HG03025 (cell line): ENCODE measurements around the gene PTGER1.

Source experiments
- ATAC-seq: cut with Tn5 transposase; IDR thresholded peaks from one replicate; pipeline ENCODE4 v1.9.1; 2021; ENCODE audit warnings: mild to moderate bottlenecking, moderate library complexity; ENCODE audit not compliant: unreplicated experiment, low FRiP score

PTGER1 gene

DNA sequence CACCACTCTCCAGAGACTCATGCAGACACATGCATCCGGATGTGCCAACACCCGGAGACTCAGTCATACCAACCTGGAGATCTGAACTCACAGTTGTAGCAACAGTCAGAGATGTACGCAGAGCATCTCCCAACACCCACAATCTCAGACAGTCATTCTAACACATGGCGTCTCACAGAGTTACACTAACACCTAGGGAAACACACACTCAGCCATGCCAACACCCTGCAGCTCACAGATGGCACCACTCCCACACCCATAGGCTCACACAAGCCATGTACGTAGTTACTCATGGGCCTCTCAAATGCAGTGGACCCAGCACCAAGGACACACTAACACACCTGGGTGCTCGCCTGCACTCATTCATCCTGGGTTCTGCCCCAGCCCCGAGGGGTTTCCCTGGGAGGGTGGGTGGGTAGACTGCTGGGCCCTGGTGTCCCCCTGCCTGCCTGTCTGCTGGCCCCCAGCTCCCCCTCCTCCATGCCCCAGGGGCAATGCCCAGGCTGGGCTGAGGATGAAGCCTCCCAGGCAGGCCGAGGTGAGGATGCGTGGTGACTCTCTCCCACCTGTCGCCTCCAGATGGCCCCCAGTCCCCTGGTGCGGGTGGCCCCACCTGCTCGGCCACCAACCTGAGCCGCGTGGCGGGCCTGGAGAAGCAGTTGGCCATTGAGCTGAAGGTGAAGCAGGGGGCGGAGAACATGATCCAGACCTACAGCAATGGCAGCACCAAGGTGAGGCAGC is 32.1 kb downstream of the PTGER1 start:
- no peak for ATAC-seq

DNA sequence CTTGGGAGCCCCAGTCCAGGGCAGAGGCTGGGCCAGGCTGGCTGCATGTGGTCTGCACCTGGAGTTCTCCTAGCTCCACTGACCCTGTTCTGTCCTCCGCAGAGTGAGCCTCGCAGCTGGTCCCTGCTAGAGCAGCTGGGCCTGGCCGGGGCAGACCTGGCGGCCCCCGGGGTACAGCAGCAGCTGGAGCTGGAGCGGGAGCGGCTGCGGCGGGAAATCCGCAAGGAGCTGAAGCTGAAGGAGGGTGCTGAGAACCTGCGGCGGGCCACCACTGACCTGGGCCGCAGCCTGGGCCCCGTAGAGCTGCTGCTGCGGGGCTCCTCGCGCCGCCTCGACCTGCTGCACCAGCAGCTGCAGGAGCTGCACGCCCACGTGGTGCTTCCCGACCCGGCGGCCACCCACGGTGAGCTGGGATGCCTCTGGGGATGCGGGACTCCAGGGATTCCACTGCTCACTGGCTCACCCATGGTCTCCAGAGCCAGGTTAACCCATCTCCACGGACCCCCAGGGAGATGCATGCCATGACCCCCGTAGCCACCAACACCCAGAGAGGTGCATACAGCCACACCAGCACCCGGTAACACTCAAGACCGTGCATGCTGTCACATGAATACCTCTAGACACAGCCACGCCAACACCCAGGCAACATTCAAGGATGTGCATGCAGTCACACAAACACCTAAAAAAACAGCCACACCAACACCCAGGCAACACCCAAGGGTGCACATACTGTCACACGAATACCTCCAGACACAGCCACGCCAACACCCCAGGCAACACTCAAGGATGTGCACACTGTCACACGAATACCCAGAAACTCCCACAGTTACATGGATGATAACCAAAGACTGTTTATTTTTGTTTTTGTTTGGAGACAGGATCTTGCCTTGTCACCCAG is 33.9 kb downstream of the PTGER1 start:
- ATAC-seq, result no peak

- ATAC-seq, result peak; percentile 49
Observed at GRCh38 chr19:14440049-14440448, 35.1 kb downstream of the PTGER1 start.

DNA sequence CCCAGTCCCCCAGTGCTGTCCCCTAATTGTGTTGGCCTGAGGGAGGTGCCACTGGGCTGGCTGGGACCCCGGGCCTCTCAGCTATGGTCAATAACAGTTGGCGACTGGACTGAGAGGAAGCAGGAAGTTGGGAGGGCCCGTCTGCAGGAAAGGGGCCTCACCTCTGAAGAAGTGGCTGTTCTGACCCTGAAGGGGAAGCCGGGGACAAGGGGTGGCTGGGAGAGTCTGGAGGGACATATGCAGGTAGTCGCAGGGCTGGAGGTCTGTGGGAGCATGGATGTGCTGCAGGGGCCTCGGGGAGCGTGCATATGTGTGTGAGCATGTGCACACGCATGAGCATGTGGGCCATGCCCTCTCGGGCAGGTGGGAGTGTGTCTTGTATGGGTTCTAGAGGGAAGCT is 36.1 kb downstream of the PTGER1 start:
- no peak for ATAC-seq

- ATAC-seq, result no peak
Observed at GRCh38 chr19:14437578-14438140, 37.5 kb downstream of the PTGER1 start.

- ATAC-seq, result no peak
Observed at GRCh38 chr19:14435320-14436050, 39.7 kb downstream of the PTGER1 start.

DNA sequence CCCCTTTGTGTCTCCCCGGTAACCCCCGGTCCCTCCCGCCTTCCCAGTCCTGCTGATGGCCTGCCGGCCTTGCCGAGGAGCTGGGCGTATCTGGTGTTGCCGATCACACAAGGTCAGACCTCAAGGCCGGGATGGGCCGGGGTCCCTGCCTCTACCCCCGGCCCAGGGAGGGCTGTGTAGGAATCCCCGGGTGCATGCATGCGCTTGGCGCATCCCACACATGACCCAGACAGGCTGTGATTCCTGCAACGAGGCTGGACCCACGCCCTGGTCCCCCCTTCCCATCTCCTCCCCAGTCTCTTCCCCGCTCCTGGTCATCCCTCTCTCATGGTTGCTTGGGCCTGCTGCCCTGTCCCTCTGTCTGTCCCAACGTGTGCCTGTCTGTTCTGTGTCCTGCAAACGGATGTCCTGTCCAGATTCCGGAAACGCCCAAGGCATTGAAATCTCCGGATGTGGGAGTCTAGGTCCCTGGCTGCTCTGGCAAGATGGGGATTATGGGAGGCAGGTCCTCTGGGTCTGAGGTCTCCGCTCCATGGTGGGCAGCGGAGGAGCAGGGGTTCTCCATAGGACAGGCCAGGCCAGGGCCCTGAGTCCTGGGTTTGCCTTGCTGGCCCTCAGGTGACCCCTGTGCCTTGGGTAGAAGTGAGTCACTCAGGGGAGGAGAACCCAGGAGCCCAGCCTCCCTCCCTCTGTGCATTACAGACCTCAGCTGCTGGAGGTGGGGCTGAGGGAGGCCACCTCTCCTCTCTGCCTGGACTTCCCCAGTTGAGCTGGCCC is 40.4 kb downstream of the PTGER1 start:
- no peak for ATAC-seq

DNA sequence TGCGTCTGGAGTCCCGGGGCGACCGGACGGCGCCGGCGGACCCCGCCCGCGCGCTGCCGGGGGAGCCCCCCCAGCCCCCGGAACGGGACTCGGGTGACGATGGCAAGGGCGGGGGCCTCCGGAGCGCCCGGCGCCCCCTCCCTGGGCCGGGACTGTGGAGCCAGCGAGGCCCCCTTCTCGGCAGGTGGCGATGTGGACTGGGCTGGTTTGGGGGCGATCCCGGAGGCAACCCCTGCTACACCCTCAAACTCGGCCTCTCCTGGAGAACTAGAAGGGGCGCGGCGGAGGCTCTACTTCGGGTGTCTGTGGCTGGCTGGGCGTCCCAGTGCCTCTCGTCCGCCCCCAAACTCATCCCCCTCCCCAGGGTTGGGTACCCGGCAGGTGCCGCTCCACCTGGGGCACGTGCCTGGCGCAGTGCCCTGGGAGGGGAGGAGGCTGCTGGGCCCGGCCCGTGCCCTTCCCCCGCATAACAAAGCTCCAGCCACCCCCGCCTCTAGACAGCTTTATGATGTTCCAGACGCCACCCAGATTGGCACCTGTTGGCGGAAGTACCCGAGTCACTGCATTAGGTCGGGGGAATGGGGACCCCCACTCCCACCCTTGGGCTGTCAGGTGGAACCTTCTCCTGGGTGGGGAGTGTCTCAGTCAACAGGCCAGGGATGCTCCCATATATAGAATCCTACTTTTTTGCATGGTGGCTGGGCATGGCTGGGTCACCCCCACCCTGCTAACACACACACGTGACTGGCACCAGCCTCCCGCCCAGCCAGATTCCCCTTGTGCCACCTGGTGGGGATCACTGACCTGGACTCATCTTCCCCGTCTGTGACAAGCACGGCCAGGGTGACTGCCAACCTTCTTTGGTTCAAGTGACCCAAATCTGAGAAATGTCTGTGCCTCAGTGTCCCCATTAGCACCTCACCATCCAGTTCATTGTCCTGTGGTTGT is 41.3 kb downstream of the PTGER1 start:
- no peak for ATAC-seq

- no peak for ATAC-seq
Observed at GRCh38 chr19:14432791-14433553, 42.2 kb downstream of the PTGER1 start, which contains the start of gene PKN1. Gene PKN1 (plus strand): TSS chr19:14433306. CDS start chr19:14433522, 216 bp downstream.

- no peak for ATAC-seq
Observed at GRCh38 chr19:14430712-14431111, 44.4 kb downstream of the PTGER1 start.

DNA sequence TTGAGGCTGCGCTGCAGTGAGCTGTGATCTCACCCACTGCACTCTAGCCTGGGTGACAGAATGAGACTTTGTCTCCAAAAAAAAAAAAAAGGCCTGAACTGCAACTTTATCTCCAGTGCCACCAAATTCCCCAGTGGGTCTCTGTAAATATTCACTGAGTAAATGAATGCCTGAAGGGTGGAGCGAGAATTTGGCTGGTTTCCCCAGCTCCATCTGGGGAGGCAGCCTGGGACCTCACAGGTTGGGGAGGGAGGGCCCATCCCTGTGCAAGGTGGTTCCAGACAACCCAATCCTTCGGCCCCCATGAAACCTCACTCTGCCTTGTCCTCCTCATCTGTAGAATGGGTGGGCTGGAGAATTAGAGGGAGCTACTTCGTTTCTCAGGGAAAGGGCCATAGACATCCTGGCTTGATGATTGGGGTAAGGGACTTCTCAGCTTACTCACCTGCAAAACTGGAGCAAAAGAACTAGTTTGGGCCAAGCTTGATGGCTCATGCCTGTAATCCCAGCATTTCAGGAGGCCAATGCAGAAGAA is 46.2 kb downstream of the PTGER1 start:
- no peak for ATAC-seq

GRCh38 chr19:14427461-14427860 is 47.7 kb downstream of the PTGER1 start:
- ATAC-seq, result no peak

- ATAC-seq, result no peak
Observed at GRCh38 chr19:14425696-14426138, 49.4 kb downstream of the PTGER1 start.
